NCI-H226 (cell line): ENCODE results near the gene MS4A7.

Experiments used
- DNase-seq: peaks from one replicate; pipeline ENCODE4 v3.0.0-alpha.2; 2015

The MS4A7 gene

GRCh38 chr11:60371854-60372253 lies 6.5 kb upstream of the MS4A7 start:
- DNase-seq: no peak

GRCh38 chr11:60372767-60373166 lies 5.6 kb upstream of the MS4A7 start:
- DNase-seq: no peak

DNA sequence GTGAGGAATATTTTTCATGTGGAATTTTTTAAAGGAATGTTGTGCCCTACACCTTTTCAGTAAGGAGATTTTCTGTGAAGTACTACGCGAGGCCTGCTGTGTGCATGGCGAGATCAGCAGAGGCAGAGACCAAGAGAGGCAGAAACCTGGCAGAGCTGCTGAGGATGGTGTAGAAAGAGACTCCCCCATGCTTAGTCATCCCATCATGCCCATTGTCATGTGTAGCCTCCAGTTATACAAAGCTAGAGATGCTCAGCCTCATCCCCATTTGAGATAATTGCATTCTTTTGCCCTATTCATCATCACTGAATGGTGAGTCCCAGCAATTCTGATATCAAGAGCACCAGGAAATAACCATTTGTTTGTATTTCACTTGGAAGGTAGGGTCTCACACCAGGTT lies 3.0 kb upstream of the MS4A7 start:
- DNase-seq: no peak

DNA sequence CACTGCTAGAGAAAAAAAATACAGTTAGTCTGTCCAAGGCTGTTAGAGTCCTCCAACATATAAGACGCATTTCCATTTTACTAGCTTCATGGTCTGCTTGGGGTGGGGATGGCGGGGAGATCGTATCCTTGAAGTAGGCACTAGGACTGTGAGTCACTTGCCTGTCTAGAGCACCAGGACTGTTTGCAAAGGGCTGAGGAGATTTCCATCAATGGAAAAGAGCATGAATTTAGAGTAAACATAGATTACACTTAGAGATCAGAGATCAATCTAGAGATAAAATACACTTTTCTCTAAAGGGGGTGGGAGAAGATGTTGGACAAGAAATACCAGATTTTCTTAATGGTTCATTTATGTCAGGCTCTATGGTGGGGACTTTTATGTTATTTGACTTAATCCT lies 1.7 kb upstream of the MS4A7 start:
- DNase-seq: no peak

GRCh38 chr11:60377401-60378136 lies 763 bp upstream of the MS4A7 start:
- no peak for DNase-seq

- no peak for DNase-seq
These were observed 11.1 kb downstream of the MS4A7 start for GRCh38 chr11:60389279-60389910.

- DNase-seq: no peak
These were observed 12.1 kb downstream of the MS4A7 start for GRCh38 chr11:60390419-60390818.

DNA sequence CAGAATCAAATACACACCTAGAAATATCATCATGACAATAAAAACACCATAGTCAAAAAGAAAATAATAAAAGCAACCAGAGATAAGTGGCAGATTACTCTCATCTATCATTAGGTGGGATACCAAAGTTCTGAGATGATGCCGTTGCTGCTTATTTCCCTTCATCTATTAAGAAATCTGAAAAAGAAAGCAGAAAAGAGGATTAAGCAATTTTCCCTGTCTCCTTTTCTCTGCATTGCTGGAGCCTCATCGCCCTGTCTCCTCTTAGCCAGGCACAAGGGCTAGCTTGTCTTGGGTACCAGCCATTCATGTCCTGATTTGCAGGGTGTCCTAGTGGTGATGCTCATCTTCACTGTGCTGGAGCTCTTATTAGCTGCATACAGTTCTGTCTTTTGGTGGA lies 14.0 kb downstream of the MS4A7 start:
- no peak for DNase-seq

GRCh38 chr11:60393016-60393415 lies 14.7 kb downstream of the MS4A7 start:
- no peak for DNase-seq

GRCh38 chr11:60394666-60395380 lies 16.5 kb downstream of the MS4A7 start:
- no peak for DNase-seq

DNA sequence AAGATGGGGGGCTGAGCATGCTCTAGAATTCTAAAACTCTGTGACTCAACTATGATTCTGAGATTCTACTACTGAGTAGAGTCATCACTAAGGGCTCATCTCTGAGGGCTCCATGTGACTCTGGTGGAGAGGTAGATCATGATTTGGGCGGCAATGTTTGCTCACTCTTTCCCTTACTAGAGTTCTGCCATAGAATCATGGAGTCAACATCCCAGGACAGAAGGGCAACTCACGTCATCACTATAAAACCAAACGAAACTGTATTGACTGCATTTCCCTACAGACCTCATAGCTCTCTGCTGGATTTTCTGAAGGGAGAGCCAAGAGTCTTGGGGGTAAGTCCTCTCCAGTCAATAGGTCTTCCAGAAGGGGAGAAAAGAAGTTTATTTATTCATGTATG lies 18.1 kb downstream of the MS4A7 start, which contains the start of gene MS4A14:
Gene MS4A14 (plus strand): TSS at position 78 of the 400 bp plus-strand sequence. CDS start 120 bp downstream, at position 198.
- DNase-seq: no peak

DNA sequence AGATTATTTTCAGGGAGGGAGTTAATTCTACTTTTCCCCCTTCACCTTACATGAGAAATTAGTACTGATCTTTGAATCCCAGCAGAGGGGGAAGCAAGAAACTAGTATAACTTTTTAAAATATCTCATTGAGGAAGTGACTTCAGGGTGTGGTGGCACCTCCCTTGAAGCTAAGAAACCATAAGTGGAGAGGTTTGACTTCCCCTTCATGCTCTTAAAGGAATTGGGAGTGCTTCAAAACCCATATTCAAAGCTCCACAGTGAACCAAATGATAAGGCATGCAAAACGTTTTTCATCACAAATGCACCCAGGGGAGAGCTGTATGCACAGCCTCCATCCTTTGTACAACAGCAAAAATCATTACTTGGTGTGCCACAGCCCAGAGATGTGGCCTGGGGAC lies 18.5 kb downstream of the MS4A7 start:
- no peak for DNase-seq

DNA sequence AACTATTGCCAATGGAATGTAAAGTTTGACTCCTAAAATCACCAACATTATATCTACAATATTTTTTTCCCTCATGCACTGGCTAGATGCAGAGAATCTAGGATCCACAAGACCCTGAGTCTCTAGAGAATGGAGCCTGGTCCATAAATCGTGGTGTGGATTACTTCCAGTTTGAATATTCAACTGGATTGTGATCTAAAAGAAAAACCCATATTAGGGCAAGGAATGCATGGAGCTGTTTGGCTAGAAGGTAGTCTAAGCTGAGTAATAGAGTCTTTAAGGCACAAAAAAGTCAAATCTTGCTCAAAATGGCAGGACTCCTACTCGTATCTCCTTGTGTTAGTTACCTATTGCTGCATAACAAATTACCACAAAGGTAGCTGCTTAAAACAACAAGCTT lies 41.7 kb downstream of the MS4A7 start:
- DNase-seq: no peak

- DNase-seq: no peak
These were observed 44.3 kb downstream of the MS4A7 start for GRCh38 chr11:60422609-60423008.

- no peak for DNase-seq
These were observed 50.2 kb downstream of the MS4A7 start for GRCh38 chr11:60428517-60428916.

DNA sequence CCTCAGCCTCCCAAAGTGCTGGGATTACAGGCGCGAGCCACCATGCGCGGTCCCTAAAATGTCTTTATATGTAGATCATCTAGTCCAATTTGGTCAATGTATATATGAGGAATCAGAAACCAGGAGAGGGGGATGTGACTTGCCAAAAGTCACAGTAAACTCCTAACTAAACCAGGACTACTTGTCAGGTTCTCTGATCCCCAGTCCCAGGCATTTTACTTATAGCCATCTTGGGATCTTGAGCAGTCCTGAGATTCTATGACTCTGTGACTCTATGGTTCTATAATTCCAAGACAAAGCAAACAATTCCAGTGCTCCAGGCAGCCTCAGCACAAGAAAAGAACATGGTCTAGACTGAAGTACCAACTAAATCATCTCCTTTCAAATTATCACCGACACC lies 50.9 kb downstream of the MS4A7 start, which contains the start of gene MS4A5:
Gene MS4A5 (plus strand): TSS at position 301 of the 400 bp plus-strand sequence. CDS start 103 bp downstream, outside the sequence.
- no peak for DNase-seq

DNA sequence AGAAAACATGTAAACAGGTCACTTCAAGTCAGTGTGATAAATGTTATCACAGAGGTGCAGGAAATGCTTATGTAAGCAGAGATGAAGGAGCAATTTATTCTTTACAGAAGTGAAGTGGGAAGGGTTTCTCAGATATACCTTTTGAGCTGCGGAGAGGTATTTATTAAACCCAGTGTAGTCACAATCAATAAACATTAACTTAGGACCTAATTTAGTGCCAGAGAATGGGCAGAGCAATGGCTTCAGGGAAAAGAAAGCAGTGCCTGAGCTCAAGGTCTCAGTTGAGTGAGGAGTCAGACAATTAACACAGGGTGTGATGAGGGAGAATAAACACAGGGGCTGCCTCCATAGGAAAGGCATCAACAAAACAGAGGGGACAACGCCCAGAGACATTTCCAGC lies 52.9 kb downstream of the MS4A7 start:
- DNase-seq: no peak

DNA sequence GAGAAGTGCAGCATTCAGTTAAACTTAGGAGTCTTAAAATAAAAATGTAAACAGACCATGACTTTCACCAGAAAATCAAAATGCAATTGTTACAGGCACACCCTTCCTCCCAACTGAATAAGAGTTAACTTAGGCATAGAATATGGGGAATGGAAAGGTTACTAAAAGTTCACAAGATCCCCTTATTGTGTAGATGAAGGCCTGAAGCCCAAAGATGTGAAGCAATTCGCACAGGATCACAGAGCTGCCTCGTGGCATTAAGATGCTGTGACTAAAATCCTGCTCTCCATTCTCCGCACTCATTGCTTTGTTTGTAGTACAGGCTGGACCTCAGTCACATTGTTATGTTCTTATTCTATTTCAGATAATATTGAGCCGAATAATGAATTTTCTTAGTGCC lies 55.1 kb downstream of the MS4A7 start:
- DNase-seq: no peak
